Activated naive CD8-positive, alpha-beta T cell treated with anti-CD3 and anti-CD28 coated beads, Interleukin-2, amount 10 ng/mL, durations not matched to agents 7 days and 5 days (primary cell): Measurements from ENCODE around the gene ECE1. TPM values are rescaled to one million over a fixed set of nuclear protein-coding genes. Genes with fewer than 3 reads are reported as not detected.

ENCODE experiments used
- ATAC-seq: fragments of 150-1000 bp; cut with Tn5 transposase; one replicate; pipeline ENCODE4 v1.10.0; 2021; ENCODE audit warnings: low read depth, moderate library complexity
- POLR2A ChIA-PET: fragments of 350-600 bp; sonication (Branson Sonifier 250); formaldehyde crosslinking; loops from one replicate; lab custom pipeline; 2021; ENCODE audit warnings: antibody characterized with exemption; lab: Charles Lee
- DNase-seq: peaks from one replicate; pipeline ENCODE4 v3.0.0; 2021
- H3K27ac Mint-ChIP-seq: one replicate; pipeline ENCODE4 v1.8.0; 2022; ENCODE audit warnings: mild to moderate bottlenecking, mixed read lengths
- H3K27me3 Mint-ChIP-seq: one replicate; pipeline ENCODE4 v1.8.0; 2022; ENCODE audit warnings: mild to moderate bottlenecking, moderate library complexity, mixed read lengths
- H3K36me3 Mint-ChIP-seq: one replicate; pipeline ENCODE4 v1.8.0; 2021; ENCODE audit warnings: mild to moderate bottlenecking, mixed read lengths
- H3K4me1 Mint-ChIP-seq: one replicate; pipeline ENCODE4 v1.8.0; 2021; ENCODE audit warnings: mixed read lengths
- H3K4me3 Mint-ChIP-seq: one replicate; pipeline ENCODE4 v1.8.0; 2022; ENCODE audit warnings: mild to moderate bottlenecking, moderate library complexity, mixed read lengths
- H3K9me3 Mint-ChIP-seq: one replicate; pipeline ENCODE4 v1.8.0; 2021; ENCODE audit warnings: mixed read lengths
- total RNA-seq, 2 experiments: library from RNA; stranded (reverse); gene quantifications; one replicate each; pipeline ENCODE4 v1.2.3, GENCODE V29; 2021

ECE1 gene
- total RNA-seq, 2 experiments from 2014 or later, result 83.2 to 85.5 TPM

- no peak overlapping the region for H3K4me3 Mint-ChIP-seq
- peaks cover 19% of the 10 kb centered on the region for H3K36me3 Mint-ChIP-seq
- H3K4me1 Mint-ChIP-seq, result peaks cover 34% of the 10 kb centered on the region
- DNase-seq (no peak), ATAC-seq (no peak)
- no peaks in the 10 kb centered on the region for H3K27me3 Mint-ChIP-seq
- H3K27ac Mint-ChIP-seq, result no peak overlapping the region
- H3K9me3 Mint-ChIP-seq, result no peaks in the 10 kb centered on the region
- POLR2A ChIA-PET, result no interaction called here
Observed at GRCh38 chr1:21277180-21277579, 13.1 kb downstream of the ECE1 start.

GRCh38 chr1:21272540-21272939 lies 17.7 kb downstream of the ECE1 start:
- Mint-ChIP-seq H3K27me3 (no peaks in the 10 kb centered on the region), H3K36me3 (peaks cover 30% of the 10 kb centered on the region), H3K9me3 (no peaks in the 10 kb centered on the region), H3K4me1 (peaks cover 15% of the 10 kb centered on the region), H3K27ac (no peak overlapping the region), H3K4me3 (no peak overlapping the region)
- DNase-seq (no peak), ATAC-seq (no peak)
- POLR2A ChIA-PET, result interaction anchor here (1.5 kb wide), 1 partner anchor 20 kb away, joined by 3 read pairs; no protein-coding TSS in a partner anchor

- Mint-ChIP-seq H3K36me3 (peaks cover 33% of the 10 kb centered on the region), H3K27me3 (no peaks in the 10 kb centered on the region), H3K4me3 (no peak overlapping the region), H3K9me3 (no peaks in the 10 kb centered on the region), H3K27ac (peak overlapping the region; percentile 40), H3K4me1 (peaks cover 12% of the 10 kb centered on the region)
- POLR2A ChIA-PET, result no interaction called here
- DNase-seq (no peak), ATAC-seq (no peak)
Observed at GRCh38 chr1:21271550-21271949, 18.7 kb downstream of the ECE1 start.

GRCh38 chr1:21270086-21270689 lies 20.1 kb downstream of the ECE1 start:
- no peak overlapping the region for H3K4me3 Mint-ChIP-seq
- H3K27me3 Mint-ChIP-seq, result no peaks in the 10 kb centered on the region
- no peaks in the 10 kb centered on the region for H3K9me3 Mint-ChIP-seq
- ATAC-seq, result peak; percentile 76
- POLR2A ChIA-PET, result interaction anchor here (1.1 to 1.4 kb wide), 3 partner anchors 8 to 75 kb away, joined by 4 read pairs; no protein-coding TSS in a partner anchor
- H3K4me1 Mint-ChIP-seq, result peaks cover 12% of the 10 kb centered on the region
- peak overlapping the region; percentile 48 for H3K27ac Mint-ChIP-seq
- DNase-seq, result peak; percentile 82
- H3K36me3 Mint-ChIP-seq, result peaks cover 33% of the 10 kb centered on the region

GRCh38 chr1:21269461-21270085 lies 20.7 kb downstream of the ECE1 start:
- Mint-ChIP-seq H3K4me3 (no peak overlapping the region), H3K4me1 (peaks cover 17% of the 10 kb centered on the region), H3K36me3 (peaks cover 36% of the 10 kb centered on the region), H3K9me3 (no peaks in the 10 kb centered on the region), H3K27me3 (no peaks in the 10 kb centered on the region), H3K27ac (no peak overlapping the region)
- POLR2A ChIA-PET, result interaction anchor here (1.1 to 1.4 kb wide), 2 partner anchors 8 to 76 kb away, joined by 4 read pairs; no protein-coding TSS in a partner anchor
- ATAC-seq, result no peak
- no peak for DNase-seq

GRCh38 chr1:21268281-21269239 lies 21.7 kb downstream of the ECE1 start:
- Mint-ChIP-seq H3K4me3 (no peak overlapping the region), H3K36me3 (peaks cover 36% of the 10 kb centered on the region), H3K27ac (no peak overlapping the region), H3K4me1 (peaks cover 17% of the 10 kb centered on the region), H3K9me3 (no peaks in the 10 kb centered on the region), H3K27me3 (no peaks in the 10 kb centered on the region)
- POLR2A ChIA-PET, result no interaction called here
- DNase-seq, result no peak
- no peak for ATAC-seq

- DNase-seq, result no peak
- Mint-ChIP-seq H3K4me1 (peaks cover 17% of the 10 kb centered on the region), H3K9me3 (no peaks in the 10 kb centered on the region), H3K4me3 (no peak overlapping the region), H3K36me3 (peaks cover 29% of the 10 kb centered on the region), H3K27me3 (no peaks in the 10 kb centered on the region), H3K27ac (no peak overlapping the region)
- no peak for ATAC-seq
- POLR2A ChIA-PET, result no interaction called here
Observed at GRCh38 chr1:21267191-21268077, 22.8 kb downstream of the ECE1 start.

GRCh38 chr1:21266119-21266774 lies 24.0 kb downstream of the ECE1 start:
- POLR2A ChIA-PET, result no interaction called here
- Mint-ChIP-seq H3K36me3 (peaks cover 29% of the 10 kb centered on the region), H3K4me3 (no peak overlapping the region), H3K9me3 (no peaks in the 10 kb centered on the region), H3K27ac (no peak overlapping the region), H3K27me3 (no peaks in the 10 kb centered on the region), H3K4me1 (peaks cover 27% of the 10 kb centered on the region)
- ATAC-seq, result no peak
- no peak for DNase-seq

- peaks cover 31% of the 10 kb centered on the region for H3K4me1 Mint-ChIP-seq
- H3K9me3 Mint-ChIP-seq, result no peaks in the 10 kb centered on the region
- POLR2A ChIA-PET, result no interaction called here
- DNase-seq (no peak), ATAC-seq (no peak)
- H3K27me3 Mint-ChIP-seq, result no peaks in the 10 kb centered on the region
- H3K36me3 Mint-ChIP-seq, result peaks cover 28% of the 10 kb centered on the region
- H3K4me3 Mint-ChIP-seq, result no peak overlapping the region
- no peak overlapping the region for H3K27ac Mint-ChIP-seq
Observed at GRCh38 chr1:21265644-21266043, 24.6 kb downstream of the ECE1 start.

- no peaks in the 10 kb centered on the region for H3K27me3 Mint-ChIP-seq
- H3K9me3 Mint-ChIP-seq, result no peaks in the 10 kb centered on the region
- no peak for DNase-seq
- H3K36me3 Mint-ChIP-seq, result peaks cover 25% of the 10 kb centered on the region
- POLR2A ChIA-PET, result no interaction called here
- no peak overlapping the region for H3K27ac Mint-ChIP-seq
- no peak overlapping the region for H3K4me3 Mint-ChIP-seq
- peaks cover 26% of the 10 kb centered on the region for H3K4me1 Mint-ChIP-seq
- no peak for ATAC-seq
Observed at GRCh38 chr1:21264898-21265297, 25.4 kb downstream of the ECE1 start.

GRCh38 chr1:21263653-21264225 lies 26.5 kb downstream of the ECE1 start:
- DNase-seq, result no peak
- Mint-ChIP-seq H3K4me3 (no peak overlapping the region), H3K9me3 (no peaks in the 10 kb centered on the region), H3K27me3 (no peaks in the 10 kb centered on the region), H3K27ac (no peak overlapping the region), H3K4me1 (peaks cover 35% of the 10 kb centered on the region), H3K36me3 (peaks cover 31% of the 10 kb centered on the region)
- ATAC-seq, result no peak
- POLR2A ChIA-PET, result no interaction called here

GRCh38 chr1:21263052-21263429 lies 27.2 kb downstream of the ECE1 start:
- POLR2A ChIA-PET, result no interaction called here
- DNase-seq (no peak), ATAC-seq (no peak)
- H3K36me3 Mint-ChIP-seq, result peaks cover 33% of the 10 kb centered on the region
- H3K27me3 Mint-ChIP-seq, result no peaks in the 10 kb centered on the region
- H3K4me3 Mint-ChIP-seq, result no peak overlapping the region
- no peaks in the 10 kb centered on the region for H3K9me3 Mint-ChIP-seq
- H3K4me1 Mint-ChIP-seq, result peaks cover 42% of the 10 kb centered on the region
- H3K27ac Mint-ChIP-seq, result no peak overlapping the region
